ENCODE results near the gene ARHGAP22. TPM values are rescaled to one million over a fixed set of nuclear protein-coding genes. Genes with fewer than 3 reads are reported as not detected.

ARHGAP22 gene
- total RNA-seq, 1 experiment from 2014 or later, result 9.9 TPM

DNA sequence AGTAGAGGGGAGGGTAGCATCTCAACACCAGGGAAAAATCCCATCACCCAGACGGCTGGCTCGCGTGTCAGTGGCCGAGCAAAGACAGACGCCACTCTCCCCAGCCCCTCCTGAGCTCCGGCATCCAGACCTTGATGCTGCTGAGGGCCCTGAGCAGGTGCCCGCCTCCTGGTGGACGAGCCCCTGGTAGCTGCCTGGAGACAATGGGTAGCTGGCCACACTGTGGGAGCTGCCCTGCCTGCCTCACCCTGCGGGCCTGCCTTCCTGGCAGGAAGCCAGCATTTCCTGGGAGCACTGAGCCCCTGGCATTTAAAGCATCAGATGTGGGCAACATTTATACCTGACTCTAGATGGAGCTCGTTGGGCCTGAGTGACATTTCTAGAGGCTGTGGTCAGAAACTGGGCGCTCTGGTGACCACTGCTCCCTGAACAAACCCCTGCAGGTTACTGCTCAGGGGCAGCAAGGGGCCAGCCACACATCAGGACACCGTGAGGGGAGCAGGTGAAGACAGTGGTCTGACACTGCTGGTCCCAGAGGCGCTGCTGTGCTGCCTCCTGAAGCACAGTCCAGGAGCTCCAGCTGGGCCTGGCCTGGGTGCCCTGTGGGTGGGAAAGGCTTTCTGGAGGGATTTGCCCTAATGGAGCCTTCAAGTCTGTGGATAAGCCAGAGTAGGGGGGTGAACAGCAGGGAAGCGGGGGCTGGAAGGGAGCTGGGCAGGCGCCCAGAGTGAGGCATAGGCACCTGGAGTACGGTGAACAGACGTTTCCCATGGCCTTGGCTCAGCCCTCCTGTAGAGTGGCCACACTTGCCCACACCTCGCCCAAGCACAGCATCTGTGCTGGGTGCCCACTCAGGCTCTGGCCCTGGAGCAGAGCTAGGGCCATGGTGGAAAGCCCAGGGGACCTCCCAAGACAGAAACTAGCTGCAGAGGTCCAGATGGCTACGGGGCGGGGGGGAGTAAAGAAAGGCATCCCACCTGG lies 159.7 kb downstream of the ARHGAP22 start:
- intact Hi-C loops (cut with micrococcal nuclease), result no loop called here
- Histone ChIP-seq H3K27ac (ENCODE audit: low read depth, low read length) (no peak overlapping the region), H3K79me2 (ENCODE audit: insufficient read depth, low read length) (no peaks in the 10 kb centered on the region), H3K9ac (ENCODE audit: low read length) (no peak overlapping the region), H3K9me2 (ENCODE audit: insufficient read depth) (no peaks in the 10 kb centered on the region), H3K4me1 (ENCODE audit: control insufficient read depth in 1 of 2, insufficient read depth in 2 of 2, low read length in 2 of 2) (no peaks in the 10 kb centered on the region; a peak in 1 of 4 replicates), H3K4me3 (replicated peaks in 1 of 2; ENCODE audit: low read depth in 1 of 2, low read length in 2 of 2) (no peak overlapping the region), H3K36me3 (ENCODE audit: control insufficient read depth in 1 of 2, insufficient read depth in 2 of 2, low read length in 2 of 2) (no peaks in the 10 kb centered on the region), H4K20me1 (ENCODE audit: insufficient read depth) (no peaks in the 10 kb centered on the region), H2AFZ (ENCODE audit: low read depth, low read length, poor library complexity, severe bottlenecking) (no peak overlapping the region), H3K9me3 (ENCODE audit: control insufficient read depth in 1 of 2, insufficient read depth in 1 of 2, low read depth in 1 of 2, low read length in 2 of 2) (no peaks in the 10 kb centered on the region), H3K27me3 (ENCODE audit: insufficient read depth, low read length) (no peaks in the 10 kb centered on the region), H3K4me2 (ENCODE audit: low read length) (no peak overlapping the region)
- CTCF ChIA-PET, result interaction anchor here (0.6 to 2.0 kb wide), 5 partner anchors 20 to 211 kb away, joined by 3 to 17 read pairs (median 4); no protein-coding TSS in a partner anchor
- DNase-seq (ENCODE audit: low read depth, low spot score) (no peak), ATAC-seq (peak; percentile 31)
- RAD21 ChIA-PET (ENCODE audit: low non-redundant PET in 1 of 2, low total read pairs in 2 of 2, uncharacterized antibody in 2 of 2, unreplicated experiment in 2 of 2), result interaction anchor here in 1 of 2 experiments (1.4 kb wide), 1 partner anchor 82 kb away, joined by 4 read pairs; no protein-coding TSS in a partner anchor
- BruUV-seq (replicated peaks), result no TSS peak
- TF ChIP-seq, protein P1, sequence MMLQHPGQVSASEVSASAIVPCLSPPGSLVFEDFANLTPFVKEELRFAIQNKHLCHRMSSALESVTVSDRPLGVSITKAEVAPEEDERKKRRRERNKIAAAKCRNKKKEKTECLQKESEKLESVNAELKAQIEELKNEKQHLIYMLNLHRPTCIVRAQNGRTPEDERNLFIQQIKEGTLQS (IDR thresholded peaks at IDR 0.05), result no peak
- TF ChIP-seq SP1 (IDR thresholded peaks at IDR 0.05; ENCODE audit: low read depth) (no peak), SIN3A (IDR thresholded peaks at IDR 0.05; ENCODE audit: low read depth) (no peak), FOSL1 (IDR thresholded peaks at IDR 0.05; ENCODE audit: low read depth) (no peak), EZH2 (IDR thresholded peaks at IDR 0.05) (no peak), RAD21 (IDR thresholded peaks at IDR 0.05; ENCODE audit: low read depth) (no peak), CBX3 (IDR thresholded peaks at IDR 0.05; ENCODE audit: low read depth) (no peak), EGR1 (IDR thresholded peaks at IDR 0.05; ENCODE audit: low read depth) (no peak), TCF7L2 (IDR thresholded peaks at IDR 0.05; ENCODE audit: borderline replicate concordance, extremely low read depth, insufficient read depth, insufficient read length) (no peak), ELF1 (IDR thresholded peaks at IDR 0.05; ENCODE audit: borderline replicate concordance, low read depth) (no peak), CEBPB (IDR thresholded peaks at IDR 0.05; ENCODE audit: low read depth) (no peak), JUND (IDR thresholded peaks at IDR 0.05) (no peak), YY1 (IDR thresholded peaks at IDR 0.05; ENCODE audit: extremely low read depth, insufficient replicate concordance, low read depth, low read length) (no peak), SRF (IDR thresholded peaks at IDR 0.05; ENCODE audit: low read depth) (no peak)
- TF ChIP-seq, protein P2, sequence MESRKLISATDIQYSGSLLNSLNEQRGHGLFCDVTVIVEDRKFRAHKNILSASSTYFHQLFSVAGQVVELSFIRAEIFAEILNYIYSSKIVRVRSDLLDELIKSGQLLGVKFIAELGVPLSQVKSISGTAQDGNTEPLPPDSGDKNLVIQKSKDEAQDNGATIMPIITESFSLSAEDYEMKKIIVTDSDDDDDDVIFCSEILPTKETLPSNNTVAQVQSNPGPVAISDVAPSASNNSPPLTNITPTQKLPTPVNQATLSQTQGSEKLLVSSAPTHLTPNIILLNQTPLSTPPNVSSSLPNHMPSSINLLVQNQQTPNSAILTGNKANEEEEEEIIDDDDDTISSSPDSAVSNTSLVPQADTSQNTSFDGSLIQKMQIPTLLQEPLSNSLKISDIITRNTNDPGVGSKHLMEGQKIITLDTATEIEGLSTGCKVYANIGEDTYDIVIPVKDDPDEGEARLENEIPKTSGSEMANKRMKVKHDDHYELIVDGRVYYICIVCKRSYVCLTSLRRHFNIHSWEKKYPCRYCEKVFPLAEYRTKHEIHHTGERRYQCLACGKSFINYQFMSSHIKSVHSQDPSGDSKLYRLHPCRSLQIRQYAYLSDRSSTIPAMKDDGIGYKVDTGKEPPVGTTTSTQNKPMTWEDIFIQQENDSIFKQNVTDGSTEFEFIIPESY (IDR thresholded peaks at IDR 0.05; ENCODE audit: extremely low read depth, insufficient replicate concordance, low read length), result no peak
- TF ChIP-seq, protein P3, sequence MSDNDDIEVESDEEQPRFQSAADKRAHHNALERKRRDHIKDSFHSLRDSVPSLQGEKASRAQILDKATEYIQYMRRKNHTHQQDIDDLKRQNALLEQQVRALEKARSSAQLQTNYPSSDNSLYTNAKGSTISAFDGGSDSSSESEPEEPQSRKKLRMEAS (IDR thresholded peaks at IDR 0.05), result no peak
- TF ChIP-seq, protein P4, sequence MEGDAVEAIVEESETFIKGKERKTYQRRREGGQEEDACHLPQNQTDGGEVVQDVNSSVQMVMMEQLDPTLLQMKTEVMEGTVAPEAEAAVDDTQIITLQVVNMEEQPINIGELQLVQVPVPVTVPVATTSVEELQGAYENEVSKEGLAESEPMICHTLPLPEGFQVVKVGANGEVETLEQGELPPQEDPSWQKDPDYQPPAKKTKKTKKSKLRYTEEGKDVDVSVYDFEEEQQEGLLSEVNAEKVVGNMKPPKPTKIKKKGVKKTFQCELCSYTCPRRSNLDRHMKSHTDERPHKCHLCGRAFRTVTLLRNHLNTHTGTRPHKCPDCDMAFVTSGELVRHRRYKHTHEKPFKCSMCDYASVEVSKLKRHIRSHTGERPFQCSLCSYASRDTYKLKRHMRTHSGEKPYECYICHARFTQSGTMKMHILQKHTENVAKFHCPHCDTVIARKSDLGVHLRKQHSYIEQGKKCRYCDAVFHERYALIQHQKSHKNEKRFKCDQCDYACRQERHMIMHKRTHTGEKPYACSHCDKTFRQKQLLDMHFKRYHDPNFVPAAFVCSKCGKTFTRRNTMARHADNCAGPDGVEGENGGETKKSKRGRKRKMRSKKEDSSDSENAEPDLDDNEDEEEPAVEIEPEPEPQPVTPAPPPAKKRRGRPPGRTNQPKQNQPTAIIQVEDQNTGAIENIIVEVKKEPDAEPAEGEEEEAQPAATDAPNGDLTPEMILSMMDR (IDR thresholded peaks at IDR 0.05 in 2 of 3, conservative IDR thresholded peaks at IDR 0.05 in 1 of 3; ENCODE audit: borderline replicate concordance in 1 of 3, insufficient read depth in 1 of 3, low read depth in 2 of 3, low read length in 2 of 3), result no peak
- POLR2A ChIA-PET, result no interaction called here

Measured in HCT116 (cell line).